GM13977 (cell line): ENCODE measurements around the gene VEPH1.

ENCODE experiments used
- DNase-seq: peaks from one replicate; pipeline ENCODE4 v3.0.0; 2012; ENCODE audit warnings: low spot score
- in situ Hi-C: fragments of 300-500 bp; cut with MboI; formaldehyde crosslinking; loops from one replicate; pipeline ENCODE4 v1.12.0; 2022; ENCODE audit warnings: low sequenced_read_pairs, low pct_unique_long_range_greater_than_20kb, mixed read lengths, inconsistent platforms; ENCODE audit not compliant: unreplicated experiment
- TF ChIP-seq, protein P1 (sequence below): IDR thresholded peaks from 2 replicates; pipeline ENCODE4 v1.5.1; 2012; ENCODE audit warnings: mild to moderate bottlenecking, control low read depth; ENCODE audit not compliant: insufficient read depth; ENCODE audit errors: extremely low read depth, missing control alignments

The VEPH1 gene

DNA sequence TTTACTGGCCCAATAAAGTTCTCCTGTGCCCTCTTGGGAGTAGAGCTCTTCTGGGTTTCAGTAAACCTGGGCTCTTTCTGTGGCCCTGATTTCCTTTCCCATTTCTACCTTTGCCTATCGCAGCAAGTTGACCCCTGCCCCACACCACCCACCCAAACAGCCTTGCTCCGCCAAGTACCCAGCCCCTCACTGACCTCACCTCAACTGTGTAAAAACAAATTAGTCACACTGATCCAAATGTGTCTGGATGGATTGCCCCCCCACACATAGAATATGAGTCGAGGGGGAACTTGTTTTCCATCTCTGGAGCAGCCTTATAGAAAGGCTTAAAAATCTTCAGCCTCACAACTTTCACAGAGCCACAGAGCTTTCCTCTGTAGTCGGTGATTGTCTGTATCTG is 28.6 kb upstream of the VEPH1 start:
- DNase-seq: no peak
- in situ Hi-C loops: no loop called here
- TF ChIP-seq, protein P1, sequence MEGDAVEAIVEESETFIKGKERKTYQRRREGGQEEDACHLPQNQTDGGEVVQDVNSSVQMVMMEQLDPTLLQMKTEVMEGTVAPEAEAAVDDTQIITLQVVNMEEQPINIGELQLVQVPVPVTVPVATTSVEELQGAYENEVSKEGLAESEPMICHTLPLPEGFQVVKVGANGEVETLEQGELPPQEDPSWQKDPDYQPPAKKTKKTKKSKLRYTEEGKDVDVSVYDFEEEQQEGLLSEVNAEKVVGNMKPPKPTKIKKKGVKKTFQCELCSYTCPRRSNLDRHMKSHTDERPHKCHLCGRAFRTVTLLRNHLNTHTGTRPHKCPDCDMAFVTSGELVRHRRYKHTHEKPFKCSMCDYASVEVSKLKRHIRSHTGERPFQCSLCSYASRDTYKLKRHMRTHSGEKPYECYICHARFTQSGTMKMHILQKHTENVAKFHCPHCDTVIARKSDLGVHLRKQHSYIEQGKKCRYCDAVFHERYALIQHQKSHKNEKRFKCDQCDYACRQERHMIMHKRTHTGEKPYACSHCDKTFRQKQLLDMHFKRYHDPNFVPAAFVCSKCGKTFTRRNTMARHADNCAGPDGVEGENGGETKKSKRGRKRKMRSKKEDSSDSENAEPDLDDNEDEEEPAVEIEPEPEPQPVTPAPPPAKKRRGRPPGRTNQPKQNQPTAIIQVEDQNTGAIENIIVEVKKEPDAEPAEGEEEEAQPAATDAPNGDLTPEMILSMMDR: no peak

DNA sequence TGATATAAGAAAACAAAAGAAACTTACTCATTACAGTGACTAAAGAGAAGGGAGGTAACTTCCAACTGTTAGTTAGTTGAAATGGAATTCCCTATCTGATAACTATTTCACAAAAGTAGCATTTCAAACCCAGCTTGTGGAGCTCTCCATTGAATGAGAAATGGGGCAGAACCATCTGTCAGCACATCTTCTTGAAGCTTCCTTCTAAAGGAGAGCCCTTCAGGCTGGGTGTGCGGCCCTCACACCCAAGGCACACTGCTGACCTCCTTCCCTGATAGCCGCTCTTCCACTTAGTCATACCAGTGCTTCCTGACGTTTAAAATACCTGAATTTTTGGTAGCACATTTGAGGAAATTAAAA is 28.1 kb upstream of the VEPH1 start:
- in situ Hi-C loops: no loop called here
- TF ChIP-seq, protein P1: no peak
- no peak for DNase-seq

DNA sequence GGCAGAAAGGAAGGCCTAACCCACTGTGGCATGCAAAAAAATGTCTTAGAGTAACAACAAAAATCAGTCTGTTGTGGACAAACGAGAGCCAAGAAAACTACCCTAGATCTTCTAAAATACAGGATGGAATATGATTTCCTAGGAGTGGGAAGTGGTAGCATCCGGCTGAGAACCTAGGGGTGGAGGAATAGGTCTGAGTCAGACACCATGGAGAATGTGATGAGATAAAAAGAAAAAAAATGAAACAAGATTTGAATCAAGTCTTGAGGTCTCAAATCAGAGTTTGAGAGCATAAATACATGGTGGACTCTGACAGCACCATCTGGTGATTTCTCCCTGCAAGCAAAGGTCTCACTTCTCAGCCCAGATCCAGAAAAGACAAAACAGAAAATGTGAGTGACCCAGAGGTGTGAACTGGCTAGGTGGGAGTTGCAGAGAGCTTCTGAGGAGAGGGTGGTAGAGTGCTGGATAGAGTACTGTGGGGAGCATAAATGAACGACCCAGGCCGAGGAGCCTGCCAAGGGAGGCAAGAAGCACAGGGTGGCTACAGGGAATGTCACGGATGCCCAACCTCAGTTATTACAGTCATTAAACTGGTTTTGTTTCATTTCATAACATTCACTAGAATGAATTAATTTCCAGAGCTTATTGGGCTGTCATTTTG is 27.6 kb upstream of the VEPH1 start:
- DNase-seq: no peak
- TF ChIP-seq, protein P1: no peak
- in situ Hi-C loops: no loop called here

DNA sequence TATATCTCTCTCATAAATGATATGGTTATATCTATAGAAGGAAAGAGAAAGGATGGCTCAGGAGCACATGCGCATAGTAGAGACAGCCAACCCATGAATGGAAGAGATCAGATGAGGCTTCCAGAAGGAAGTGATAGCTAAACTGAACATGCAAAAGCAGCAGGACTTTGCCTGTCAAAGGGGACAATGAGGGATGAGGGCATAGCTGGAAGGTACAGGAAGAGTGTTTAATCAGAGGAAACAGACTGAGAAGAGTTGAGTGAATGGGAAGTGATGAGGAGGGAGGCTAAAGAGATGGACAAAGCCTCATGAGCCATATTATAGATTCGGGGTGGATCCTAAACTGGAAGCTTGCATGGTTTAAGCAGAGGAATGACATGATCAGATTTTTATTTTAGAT is 26.5 kb upstream of the VEPH1 start:
- in situ Hi-C loops: no loop called here

DNA sequence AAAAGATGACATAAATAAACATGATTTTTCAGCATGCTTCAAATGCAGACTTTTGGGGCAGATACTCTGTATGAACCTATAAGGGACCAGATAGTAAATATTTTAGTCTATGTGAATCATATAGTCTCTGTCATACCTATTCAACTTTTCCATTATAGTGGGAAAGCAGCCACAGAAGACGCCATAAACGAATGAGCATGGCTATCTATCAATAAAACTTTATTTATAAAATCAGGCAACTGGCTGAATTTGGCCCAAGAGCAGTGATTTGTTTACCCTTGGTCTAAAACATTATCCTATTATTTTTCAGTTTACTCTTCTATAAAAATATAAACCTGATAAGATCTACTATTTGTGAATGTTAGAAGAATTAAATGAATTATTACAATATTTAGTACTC is 25.9 kb upstream of the VEPH1 start:
- DNase-seq: no peak
- TF ChIP-seq, protein P1: no peak
- in situ Hi-C loops: no loop called here

More for the DNA sequence above, 26.5 kb upstream of the VEPH1 start:
- no peak for DNase-seq
- TF ChIP-seq, protein P1: no peak

DNA sequence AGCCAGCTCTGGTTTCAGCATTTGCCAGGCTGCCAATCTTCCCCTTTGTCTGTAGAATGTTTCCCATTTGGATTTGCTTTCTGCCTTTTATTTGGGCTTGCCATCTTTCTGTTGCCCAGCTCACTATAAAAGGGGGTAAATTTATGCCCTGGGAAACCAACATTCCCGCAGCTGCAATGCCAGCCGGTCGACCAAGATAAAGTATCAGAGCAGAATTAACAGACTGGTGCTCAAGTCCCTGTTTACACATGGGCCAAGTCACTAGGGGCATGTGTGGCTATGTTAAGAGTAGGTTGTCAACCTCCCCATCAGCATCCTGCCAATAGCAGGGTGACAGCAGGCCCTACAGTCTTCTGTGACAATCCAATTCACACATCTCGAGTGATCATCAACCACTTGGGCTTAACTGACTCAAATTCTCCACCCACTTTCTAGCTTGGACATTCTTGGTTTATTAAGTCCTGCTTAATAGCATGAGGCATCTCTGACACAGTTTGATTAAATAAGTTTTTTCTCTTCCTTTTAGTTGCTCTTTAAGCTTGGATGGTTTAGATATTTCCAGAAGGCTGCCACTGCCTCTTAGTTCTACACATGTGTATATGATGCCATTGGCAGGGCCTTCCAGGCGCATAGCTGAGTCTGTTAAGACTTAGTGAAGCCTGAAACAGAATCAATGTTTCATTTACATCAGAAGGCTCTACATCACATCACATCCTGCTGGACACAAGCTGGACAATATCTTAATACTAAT is 24.1 kb upstream of the VEPH1 start:
- no peak for DNase-seq
- TF ChIP-seq, protein P1: no peak
- in situ Hi-C loops: no loop called here

DNA sequence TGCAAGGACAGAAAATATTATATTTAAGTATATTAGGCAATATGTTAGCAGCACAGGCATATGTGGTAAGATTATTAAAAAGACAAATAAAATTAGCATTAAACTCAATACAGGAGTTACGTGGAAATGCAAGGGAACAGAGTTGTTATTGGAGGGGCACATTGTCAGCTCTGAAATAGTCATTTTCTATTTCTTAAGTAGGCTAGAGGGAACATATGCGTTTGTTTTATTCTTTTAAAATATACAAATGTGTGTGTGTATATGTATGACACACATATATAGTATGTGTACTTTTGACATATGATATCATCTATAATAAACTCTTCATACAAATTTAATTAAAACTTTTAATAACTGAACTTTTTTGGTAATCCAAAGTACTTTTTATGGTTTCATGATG is 22.8 kb upstream of the VEPH1 start:
- in situ Hi-C loops: no loop called here
- TF ChIP-seq, protein P1: no peak
- no peak for DNase-seq
